C4-2B (cell line): Measurements from ENCODE around the gene RNF13.

Source experiments
- H3K27ac ChIP-seq: fragments of 450-650 bp; 2 replicates; pipeline ENCODE4 v1.5.1; 2017
- ZFX ChIP-seq: fragments of 450-650 bp; IDR thresholded peaks from 2 replicates; pipeline ENCODE4 v1.6.1; 2017
- TF ChIP-seq, protein P1 (sequence below): fragments of 450-650 bp; conservative IDR thresholded peaks from 2 replicates; pipeline ENCODE4 v1.5.1; 2017; ENCODE audit warnings: mild to moderate bottlenecking

RNF13 gene

DNA sequence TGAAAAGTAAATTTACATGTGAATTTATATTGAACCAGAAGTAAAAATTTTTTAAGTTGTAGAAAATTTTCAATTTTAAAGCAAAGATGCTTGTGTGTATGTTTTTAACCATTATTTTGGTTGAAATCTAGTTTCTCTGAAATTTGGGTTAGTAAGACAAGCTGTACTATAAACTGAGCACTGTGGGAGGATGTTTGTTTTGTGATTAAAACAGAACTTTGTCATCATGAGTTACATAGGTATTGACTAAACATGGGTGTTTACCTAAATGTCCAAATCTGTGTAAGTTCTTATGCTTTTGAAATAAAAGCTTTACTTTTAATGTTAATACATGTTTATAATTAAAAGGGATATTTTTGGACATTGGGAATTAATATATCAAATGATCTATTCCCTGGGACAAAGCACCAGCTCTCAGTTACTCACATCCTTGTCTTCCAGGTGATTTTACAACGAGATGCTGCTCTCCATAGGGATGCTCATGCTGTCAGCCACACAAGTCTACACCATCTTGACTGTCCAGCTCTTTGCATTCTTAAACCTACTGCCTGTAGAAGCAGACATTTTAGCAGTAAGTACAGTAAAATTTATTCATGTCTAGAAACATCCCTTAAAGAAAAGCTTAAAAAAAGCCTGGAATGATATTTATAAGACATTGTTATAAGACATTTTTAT lies 32.7 kb downstream of the RNF13 start:
- H3K27ac ChIP-seq: no peak overlapping the region
- no peak for TF ChIP-seq ZFX
- TF ChIP-seq, protein P1, sequence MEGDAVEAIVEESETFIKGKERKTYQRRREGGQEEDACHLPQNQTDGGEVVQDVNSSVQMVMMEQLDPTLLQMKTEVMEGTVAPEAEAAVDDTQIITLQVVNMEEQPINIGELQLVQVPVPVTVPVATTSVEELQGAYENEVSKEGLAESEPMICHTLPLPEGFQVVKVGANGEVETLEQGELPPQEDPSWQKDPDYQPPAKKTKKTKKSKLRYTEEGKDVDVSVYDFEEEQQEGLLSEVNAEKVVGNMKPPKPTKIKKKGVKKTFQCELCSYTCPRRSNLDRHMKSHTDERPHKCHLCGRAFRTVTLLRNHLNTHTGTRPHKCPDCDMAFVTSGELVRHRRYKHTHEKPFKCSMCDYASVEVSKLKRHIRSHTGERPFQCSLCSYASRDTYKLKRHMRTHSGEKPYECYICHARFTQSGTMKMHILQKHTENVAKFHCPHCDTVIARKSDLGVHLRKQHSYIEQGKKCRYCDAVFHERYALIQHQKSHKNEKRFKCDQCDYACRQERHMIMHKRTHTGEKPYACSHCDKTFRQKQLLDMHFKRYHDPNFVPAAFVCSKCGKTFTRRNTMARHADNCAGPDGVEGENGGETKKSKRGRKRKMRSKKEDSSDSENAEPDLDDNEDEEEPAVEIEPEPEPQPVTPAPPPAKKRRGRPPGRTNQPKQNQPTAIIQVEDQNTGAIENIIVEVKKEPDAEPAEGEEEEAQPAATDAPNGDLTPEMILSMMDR: no peak

- no peak overlapping the region for H3K27ac ChIP-seq
- no peak for TF ChIP-seq ZFX
- TF ChIP-seq, protein P1: no peak
Measured at GRCh38 chr3:149848238-149848637, 35.2 kb downstream of the RNF13 start.

DNA sequence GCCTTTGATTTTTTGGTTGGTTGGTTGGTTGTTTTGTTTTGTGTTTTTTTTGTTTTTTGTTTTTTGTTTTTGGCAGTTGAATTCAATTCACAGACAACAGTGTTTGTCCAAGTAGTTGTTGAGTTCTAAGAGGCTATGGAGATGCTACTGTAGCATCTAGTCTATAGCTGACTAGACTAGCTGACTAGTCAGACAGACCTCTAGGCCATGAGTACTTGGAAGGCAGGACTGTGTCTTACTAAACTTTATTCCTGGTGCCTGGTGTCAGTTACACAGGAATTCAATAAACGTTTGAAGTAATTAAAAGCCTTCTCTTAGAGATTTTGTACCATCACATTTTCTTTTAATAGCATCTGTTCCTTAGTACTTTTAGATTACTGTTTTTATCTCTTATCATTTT lies 35.7 kb downstream of the RNF13 start:
- H3K27ac ChIP-seq: no peak overlapping the region

DNA sequence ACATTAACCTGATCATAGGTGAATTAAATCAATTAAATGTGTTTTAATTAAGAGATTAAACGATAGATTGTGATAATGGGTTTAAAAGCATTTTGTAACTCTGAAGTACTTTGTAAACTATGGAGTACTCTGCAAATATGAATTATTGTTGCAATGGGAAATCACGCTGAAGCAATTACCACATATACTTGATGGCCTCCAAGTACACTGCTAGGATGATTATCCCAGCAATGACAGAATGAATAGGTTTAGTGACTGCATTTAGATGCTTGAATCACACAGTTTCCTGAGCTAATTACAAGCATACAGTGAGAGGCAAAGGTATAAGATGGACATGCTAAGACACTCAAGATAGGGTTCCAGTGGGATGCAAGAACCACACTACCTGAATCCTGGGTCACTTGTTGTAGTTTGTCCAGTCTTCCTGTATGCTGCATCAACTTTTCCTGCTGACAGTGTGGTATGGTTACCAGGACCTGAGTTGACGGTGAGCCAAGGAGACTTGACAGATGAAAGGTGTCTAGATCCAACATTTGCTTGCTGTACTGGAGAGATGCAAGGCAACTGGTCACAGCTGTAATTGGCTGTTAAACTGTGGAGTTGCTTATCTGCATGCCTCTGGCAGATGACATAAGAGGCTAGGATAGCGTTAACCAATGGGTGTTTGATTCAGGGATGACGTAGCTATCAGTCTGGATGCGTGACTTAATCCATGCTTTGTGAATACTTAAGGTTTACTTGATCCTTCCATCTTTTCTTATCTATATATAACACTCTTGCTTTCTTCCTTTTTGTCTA lies 38.0 kb downstream of the RNF13 start:
- TF ChIP-seq ZFX: no peak
- TF ChIP-seq, protein P1: no peak
- no peak overlapping the region; the same call in 1 of the 2 replicates for H3K27ac ChIP-seq

More for the DNA sequence above, 35.7 kb downstream of the RNF13 start:
- TF ChIP-seq ZFX: no peak

GRCh38 chr3:149858911-149859310 lies 45.9 kb downstream of the RNF13 start:
- no peak overlapping the region for H3K27ac ChIP-seq
- no peak for TF ChIP-seq ZFX
- TF ChIP-seq, protein P1: no peak

GRCh38 chr3:149860881-149861280 lies 47.9 kb downstream of the RNF13 start:
- TF ChIP-seq, protein P1: no peak
- no peak for TF ChIP-seq ZFX

GRCh38 chr3:149867563-149867962 lies 54.5 kb downstream of the RNF13 start:
- TF ChIP-seq, protein P1: no peak
- no peak for TF ChIP-seq ZFX
- H3K27ac ChIP-seq: no peak overlapping the region

More at GRCh38 chr3:149860881-149861280, 47.9 kb downstream of the RNF13 start:
- no peak overlapping the region for H3K27ac ChIP-seq
